BLaER1 (cell line): ENCODE results near the gene PRLR.

ENCODE experiments used
- H3K27ac ChIP-seq: shearing (Covaris generic); formaldehyde crosslinking; 2 replicates; pipeline ENCODE4 v1.8.1; 2022
- H3K27me3 ChIP-seq: shearing (Covaris generic); formaldehyde crosslinking; 2 replicates; pipeline ENCODE4 v1.8.1; 2022
- H3K36me3 ChIP-seq: shearing (Covaris generic); formaldehyde crosslinking; 2 replicates; pipeline ENCODE4 v1.8.1; 2022
- H3K4me1 ChIP-seq: shearing (Covaris generic); formaldehyde crosslinking; 2 replicates; pipeline ENCODE4 v1.8.1; 2022
- H3K4me2 ChIP-seq: shearing (Covaris generic); formaldehyde crosslinking; 2 replicates; pipeline ENCODE4 v1.8.1; 2022
- H3K4me3 ChIP-seq: shearing (Covaris generic); formaldehyde crosslinking; 2 replicates; pipeline ENCODE4 v1.8.1; 2022
- H3K9ac ChIP-seq: shearing (Covaris generic); formaldehyde crosslinking; 2 replicates; pipeline ENCODE4 v1.8.1; 2022
- H3K9me3 ChIP-seq: shearing (Covaris generic); formaldehyde crosslinking; 2 replicates; pipeline ENCODE4 v1.8.1; 2022
- H4K20me1 ChIP-seq: shearing (Covaris generic); formaldehyde crosslinking; 2 replicates; pipeline ENCODE4 v1.8.1; 2022
- Cebpa-rat ChIP-seq: shearing (Covaris generic); IDR thresholded peaks from 2 replicates; pipeline ENCODE4 v1.8.1; 2022

The PRLR gene

DNA sequence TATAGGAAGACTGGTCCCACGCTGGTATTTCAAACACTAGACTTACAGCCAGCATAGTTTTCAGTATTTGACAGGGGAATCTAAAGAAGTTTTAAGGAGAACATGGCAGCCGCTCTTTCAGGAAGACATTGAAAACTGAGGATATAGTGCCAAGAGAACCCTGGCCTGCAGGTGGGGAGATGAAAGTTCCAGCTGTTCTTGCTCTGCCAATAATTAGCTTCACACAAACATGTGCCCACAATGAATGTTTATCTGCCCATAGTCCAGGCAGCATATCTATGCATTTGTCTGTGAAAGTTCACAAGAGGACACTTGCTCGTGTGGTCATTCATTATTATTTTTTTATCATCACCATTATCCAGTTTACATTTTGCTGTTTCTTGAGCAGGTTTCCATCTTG lies 134.9 kb downstream of the PRLR start:
- no peaks in the 10 kb centered on the region for H4K20me1 ChIP-seq
- H3K4me1 ChIP-seq = peaks cover 7% of the 10 kb centered on the region; the same call in 1 of the 2 replicates
- no peaks in the 10 kb centered on the region for H3K9me3 ChIP-seq
- no peaks in the 10 kb centered on the region for H3K36me3 ChIP-seq
- H3K4me2 ChIP-seq = no peak overlapping the region
- no peak overlapping the region for H3K4me3 ChIP-seq
- no peak overlapping the region for H3K9ac ChIP-seq
- H3K27me3 ChIP-seq = no peaks in the 10 kb centered on the region
- no peak overlapping the region for H3K27ac ChIP-seq
- no peak for TF ChIP-seq Cebpa-rat

DNA sequence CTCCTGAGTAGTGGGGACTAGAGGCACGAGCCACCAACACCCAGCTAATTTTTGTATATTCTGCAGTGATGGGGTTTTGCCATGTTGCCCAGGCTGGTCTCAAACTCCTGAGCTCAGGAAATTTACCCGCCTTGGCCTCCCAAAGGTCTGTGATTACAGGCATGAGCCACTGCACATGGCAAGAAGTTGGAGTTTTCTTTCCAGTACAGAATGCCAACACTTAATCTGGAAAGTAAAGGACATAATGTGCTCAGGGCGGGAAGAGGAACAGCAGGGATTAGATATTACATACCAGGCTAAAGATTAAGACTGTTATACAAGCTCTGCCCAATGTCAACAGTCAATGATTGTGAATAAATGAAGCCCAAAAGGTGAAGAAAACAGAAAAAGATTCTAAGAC lies 135.3 kb downstream of the PRLR start:
- no peak for TF ChIP-seq Cebpa-rat
- Histone ChIP-seq H3K36me3 (no peaks in the 10 kb centered on the region), H3K9me3 (no peaks in the 10 kb centered on the region), H3K27ac (no peak overlapping the region), H3K27me3 (no peaks in the 10 kb centered on the region), H3K9ac (no peak overlapping the region), H3K4me3 (no peak overlapping the region), H3K4me2 (no peak overlapping the region), H3K4me1 (peaks cover 7% of the 10 kb centered on the region; the same call in 1 of the 2 replicates), H4K20me1 (no peaks in the 10 kb centered on the region)

DNA sequence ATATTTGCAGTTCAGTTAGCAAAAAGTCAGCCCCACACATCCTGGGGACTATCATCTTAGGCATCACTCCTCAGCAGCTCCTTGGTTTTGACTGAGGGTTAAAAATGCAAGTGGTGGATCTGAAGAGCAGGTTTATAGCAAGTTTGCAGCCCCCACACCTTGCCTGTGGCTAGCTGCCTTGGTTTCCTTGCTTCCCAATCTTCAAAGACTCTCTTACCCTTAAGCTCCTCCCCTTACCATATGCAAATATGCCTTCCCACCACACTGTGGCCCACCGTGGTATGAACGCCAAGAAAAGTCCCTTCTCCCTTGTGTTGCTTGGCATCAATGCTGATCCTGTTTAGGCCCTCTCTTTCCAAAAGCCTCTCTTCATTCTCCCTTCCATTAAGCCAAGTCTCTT lies 137.6 kb downstream of the PRLR start:
- H3K36me3 ChIP-seq = no peaks in the 10 kb centered on the region

DNA sequence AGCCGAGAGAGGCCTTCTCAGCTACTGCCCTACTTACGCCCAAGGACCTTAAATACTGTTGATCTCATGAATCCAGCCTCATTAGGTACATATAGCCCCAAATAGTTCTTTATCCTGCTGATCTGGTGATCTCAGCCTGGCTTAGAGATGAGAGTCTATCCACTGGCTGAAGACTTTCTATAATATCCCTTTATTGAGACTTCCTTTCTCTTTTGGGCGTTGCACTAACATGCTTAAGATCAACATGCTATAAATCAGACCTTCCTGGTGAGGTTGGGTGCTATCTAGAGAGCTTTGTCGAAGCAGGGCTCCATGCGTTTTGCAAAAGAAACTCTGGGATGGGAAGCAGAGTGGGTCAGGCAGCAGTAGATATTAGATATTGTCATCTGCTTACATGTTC lies 138.6 kb downstream of the PRLR start:
- H3K4me1 ChIP-seq = peaks cover 7% of the 10 kb centered on the region; the same call in 1 of the 2 replicates
- H3K9me3 ChIP-seq = no peaks in the 10 kb centered on the region
- no peak overlapping the region for H3K27ac ChIP-seq
- no peaks in the 10 kb centered on the region for H4K20me1 ChIP-seq
- H3K36me3 ChIP-seq = no peaks in the 10 kb centered on the region
- TF ChIP-seq Cebpa-rat = no peak
- H3K27me3 ChIP-seq = no peaks in the 10 kb centered on the region
- H3K4me2 ChIP-seq = no peak overlapping the region
- no peak overlapping the region for H3K9ac ChIP-seq
- H3K4me3 ChIP-seq = no peak overlapping the region

More for the DNA sequence above, 137.6 kb downstream of the PRLR start:
- no peak overlapping the region for H3K4me2 ChIP-seq
- H3K4me1 ChIP-seq = peaks cover 7% of the 10 kb centered on the region; the same call in 1 of the 2 replicates
- no peaks in the 10 kb centered on the region for H3K9me3 ChIP-seq
- no peak for TF ChIP-seq Cebpa-rat
- no peak overlapping the region for H3K27ac ChIP-seq
- H3K9ac ChIP-seq = no peak overlapping the region
- no peaks in the 10 kb centered on the region for H3K27me3 ChIP-seq
- H4K20me1 ChIP-seq = no peaks in the 10 kb centered on the region
- no peak overlapping the region for H3K4me3 ChIP-seq

DNA sequence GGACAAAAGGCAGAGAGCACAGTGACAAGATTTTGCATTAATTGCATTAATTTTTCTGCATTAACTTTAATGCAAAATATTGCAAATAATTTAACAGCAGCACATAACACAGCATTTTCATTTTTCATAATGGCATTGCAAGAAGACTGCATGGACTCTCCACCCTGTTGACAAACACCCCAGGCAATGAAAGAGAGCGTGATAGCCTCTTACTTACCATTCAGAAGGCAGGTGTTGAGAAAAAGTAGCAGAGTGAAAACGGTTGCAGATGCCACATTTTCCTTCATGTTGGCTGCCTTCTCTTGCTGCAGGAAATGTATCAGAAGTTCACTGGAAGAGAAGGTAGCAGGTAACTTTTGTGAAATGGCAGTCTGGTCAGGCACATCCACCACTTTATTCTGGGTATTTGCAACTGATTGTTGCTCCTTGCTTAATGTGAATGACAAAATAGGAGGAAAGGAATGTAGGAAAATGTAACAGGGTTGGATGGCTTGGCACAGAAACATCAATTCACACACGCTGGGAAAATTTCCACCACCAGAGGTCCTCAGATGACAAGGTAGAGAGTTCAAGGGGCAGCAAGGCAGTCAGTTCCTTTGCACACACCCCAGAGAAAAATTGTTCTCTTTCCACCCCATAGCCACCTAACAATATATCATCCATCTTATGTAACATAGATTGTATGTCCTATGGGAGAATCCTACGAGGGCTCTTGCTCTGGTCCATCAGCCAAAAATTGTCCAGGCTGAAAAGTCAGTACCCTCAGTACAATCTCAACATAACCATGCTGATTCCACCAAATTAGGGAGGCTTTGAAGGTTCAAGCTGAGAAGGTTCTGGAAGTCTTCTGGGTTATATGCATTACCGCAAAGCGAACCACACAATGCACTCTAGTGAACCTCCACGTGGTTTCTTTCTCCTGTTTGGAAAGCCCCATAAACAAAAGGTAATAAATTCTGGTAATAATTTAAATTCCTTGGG lies 140.7 kb downstream of the PRLR start:
- Histone ChIP-seq H3K27ac (no peak overlapping the region), H4K20me1 (no peaks in the 10 kb centered on the region), H3K36me3 (no peaks in the 10 kb centered on the region), H3K4me1 (peaks cover 7% of the 10 kb centered on the region; the same call in 1 of the 2 replicates), H3K4me2 (no peak overlapping the region), H3K27me3 (no peaks in the 10 kb centered on the region), H3K9ac (no peak overlapping the region), H3K9me3 (no peaks in the 10 kb centered on the region), H3K4me3 (no peak overlapping the region)
- no peak for TF ChIP-seq Cebpa-rat

DNA sequence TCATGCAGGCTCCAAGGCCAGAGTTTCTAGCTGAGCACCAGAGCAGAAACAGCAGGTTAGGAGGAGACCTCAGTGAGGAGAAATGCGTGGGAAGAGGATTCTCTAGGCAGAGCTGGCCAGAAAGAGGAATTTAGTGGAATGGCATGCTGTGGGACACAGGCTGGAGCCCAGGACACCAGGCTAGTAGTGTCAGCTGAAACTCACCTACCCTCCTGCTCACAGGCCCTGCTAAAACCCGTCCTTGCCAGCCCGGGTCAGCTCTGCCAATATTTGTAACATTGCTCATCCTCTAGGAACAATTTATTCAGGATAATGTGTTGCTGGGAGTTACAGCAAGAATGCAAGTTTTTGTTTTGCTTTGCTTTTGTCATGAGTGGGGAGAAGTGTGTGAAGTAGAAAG lies 142.3 kb downstream of the PRLR start:
- Histone ChIP-seq H3K4me1 (peaks cover 5% of the 10 kb centered on the region; the same call in 1 of the 2 replicates), H3K4me3 (no peak overlapping the region), H3K4me2 (no peak overlapping the region), H3K9me3 (no peaks in the 10 kb centered on the region), H3K9ac (no peak overlapping the region), H3K27me3 (no peaks in the 10 kb centered on the region), H3K27ac (no peak overlapping the region), H4K20me1 (no peaks in the 10 kb centered on the region), H3K36me3 (no peaks in the 10 kb centered on the region)
- TF ChIP-seq Cebpa-rat = no peak

DNA sequence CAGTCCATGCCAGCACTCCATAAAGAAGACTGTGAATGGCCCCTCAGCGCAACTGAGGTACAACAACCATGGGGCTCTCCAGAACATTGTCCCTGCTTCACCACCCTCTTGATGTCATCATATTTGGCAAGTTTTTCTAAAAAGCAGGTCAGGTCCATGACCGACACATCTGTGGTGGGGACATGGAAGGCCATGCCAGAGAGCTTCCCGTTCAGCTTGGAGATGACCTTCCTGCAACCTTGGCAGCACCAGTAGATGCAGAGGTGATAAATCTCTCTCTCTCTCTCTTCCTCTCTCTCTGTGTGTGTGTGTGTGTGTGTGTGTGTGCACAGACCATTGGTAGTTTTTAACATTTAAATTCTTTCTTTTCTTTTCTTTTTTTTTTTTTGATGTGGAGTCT lies 147.1 kb downstream of the PRLR start:
- Histone ChIP-seq H3K27ac (no peak overlapping the region), H3K4me2 (no peak overlapping the region), H3K9me3 (no peaks in the 10 kb centered on the region; the same call in 1 of the 2 replicates), H3K9ac (no peak overlapping the region), H3K4me1 (no peaks in the 10 kb centered on the region), H3K4me3 (no peak overlapping the region), H4K20me1 (no peaks in the 10 kb centered on the region), H3K36me3 (no peaks in the 10 kb centered on the region), H3K27me3 (no peaks in the 10 kb centered on the region)
- TF ChIP-seq Cebpa-rat = no peak

DNA sequence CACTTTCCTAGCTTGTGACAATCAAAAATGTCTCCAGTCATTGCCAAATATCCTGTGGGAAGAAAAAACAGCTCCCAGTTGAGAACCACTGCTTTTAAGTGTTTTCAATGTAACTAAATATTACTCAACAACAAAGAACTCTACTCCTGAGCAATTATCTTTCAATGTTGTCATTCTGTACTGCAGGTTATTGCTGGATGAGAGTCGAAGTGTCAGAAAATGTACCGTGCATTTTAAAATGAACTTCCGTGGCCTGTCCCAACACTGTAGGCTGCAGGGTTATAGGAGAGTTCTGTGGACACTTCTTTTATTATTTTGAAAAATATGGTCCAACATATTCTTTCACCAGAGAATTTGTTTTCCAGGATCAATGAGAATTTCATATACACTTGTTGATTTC lies 147.8 kb downstream of the PRLR start:
- Histone ChIP-seq H3K4me1 (no peaks in the 10 kb centered on the region), H3K4me2 (no peak overlapping the region), H3K36me3 (no peaks in the 10 kb centered on the region), H3K27ac (no peak overlapping the region), H3K27me3 (no peaks in the 10 kb centered on the region), H3K9ac (no peak overlapping the region), H3K4me3 (no peak overlapping the region), H3K9me3 (no peaks in the 10 kb centered on the region; the same call in 1 of the 2 replicates), H4K20me1 (no peaks in the 10 kb centered on the region)
- no peak for TF ChIP-seq Cebpa-rat

DNA sequence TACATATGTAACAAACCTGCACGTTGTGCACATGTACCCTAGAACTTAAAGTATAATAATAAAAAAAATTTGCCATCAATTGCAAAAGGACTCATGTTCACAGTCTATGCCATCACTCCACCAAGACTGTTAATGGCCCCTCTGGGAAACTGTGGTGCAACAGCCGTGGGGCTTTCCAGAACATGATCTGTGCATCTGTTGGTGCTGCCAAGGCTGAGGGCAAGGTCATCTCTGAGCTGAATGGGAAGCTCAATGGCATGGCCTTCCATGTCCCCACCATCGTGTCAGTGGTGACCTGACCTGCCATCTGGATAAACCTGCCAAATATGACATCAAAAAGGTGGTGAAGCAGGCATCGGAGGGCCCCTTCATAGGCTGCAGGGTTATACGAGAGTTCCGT lies 149.2 kb downstream of the PRLR start:
- no peak overlapping the region for H3K27ac ChIP-seq
- H3K36me3 ChIP-seq = no peaks in the 10 kb centered on the region
- no peak overlapping the region for H3K9ac ChIP-seq
- TF ChIP-seq Cebpa-rat = no peak
- H3K27me3 ChIP-seq = no peaks in the 10 kb centered on the region
- no peaks in the 10 kb centered on the region; the same call in 1 of the 2 replicates for H3K9me3 ChIP-seq
- no peaks in the 10 kb centered on the region for H4K20me1 ChIP-seq
- H3K4me3 ChIP-seq = no peak overlapping the region
- no peak overlapping the region for H3K4me2 ChIP-seq
- H3K4me1 ChIP-seq = no peaks in the 10 kb centered on the region

DNA sequence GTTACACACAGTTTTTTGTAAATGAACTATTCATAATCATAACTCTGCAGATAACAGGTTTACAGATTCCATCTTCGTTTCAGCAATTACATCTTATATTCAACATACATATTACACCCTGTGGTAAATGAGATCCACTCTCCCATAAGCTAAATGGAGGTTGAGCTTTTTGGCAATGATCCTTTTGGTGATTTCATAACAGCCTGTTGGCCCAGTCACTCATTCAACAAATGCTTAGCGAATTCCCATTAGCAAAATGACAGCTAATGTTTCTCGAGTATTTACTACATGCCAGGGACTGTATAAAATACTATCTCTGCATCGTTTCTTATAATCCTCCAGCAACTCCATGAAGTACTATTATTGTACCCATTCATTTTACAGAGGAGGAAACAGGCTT lies 157.1 kb downstream of the PRLR start:
- H3K27me3 ChIP-seq = no peaks in the 10 kb centered on the region
- no peaks in the 10 kb centered on the region for H3K36me3 ChIP-seq
- H3K4me2 ChIP-seq = no peak overlapping the region
- no peak overlapping the region for H3K9ac ChIP-seq
- H3K9me3 ChIP-seq = peaks cover 7% of the 10 kb centered on the region; the same call in 1 of the 2 replicates
- TF ChIP-seq Cebpa-rat = no peak
- no peak overlapping the region for H3K27ac ChIP-seq
- no peak overlapping the region for H3K4me3 ChIP-seq
- H3K4me1 ChIP-seq = no peaks in the 10 kb centered on the region
- H4K20me1 ChIP-seq = no peaks in the 10 kb centered on the region
